Heart right ventricle (tissue), 16 donors: Measurements from ENCODE around the gene MYRF. TPM values are rescaled to one million over a fixed set of nuclear protein-coding genes. Genes with fewer than 3 reads are reported as not detected.

Experiments used
- ATAC-seq, 8 donors: fragments of 200-7000 bp; cut with Tn5 transposase; one replicate each; pipeline ENCODE4 v1.9.1; 2020; ENCODE audit warnings: mild to moderate bottlenecking in 8 of 8, moderate library complexity in 8 of 8, moderate number of reproducible peaks in 1 of 8
- DNase-seq, 2 donors: peaks; one replicate each; pipeline ENCODE4 v3.0.0-alpha.2; 2020
- H3K27ac ChIP-seq, 10 donors: fragments of 200-600 bp; sonication (generic) in 2 of 10; one replicate each; pipeline versions ENCODE4 v1.5.0 to v1.8.0; 2020 to 2022; ENCODE audit warnings: mild to moderate bottlenecking in 3 of 10
- H3K27me3 ChIP-seq, 7 donors: fragments of 200-600 bp; one replicate each; pipeline ENCODE4 v1.8.0; 2021 to 2022; ENCODE audit warnings: mild to moderate bottlenecking in 2 of 7
- H3K36me3 ChIP-seq, 9 donors: fragments of 200-600 bp; sonication (generic) in 1 of 9; one replicate each; pipeline versions ENCODE4 v1.5.0 to v1.8.0; 2020 to 2022; ENCODE audit warnings: mild to moderate bottlenecking in 2 of 9
- H3K4me1 ChIP-seq, 9 donors: fragments of 200-600 bp; sonication (generic) in 1 of 9; one replicate each; pipeline versions ENCODE4 v1.5.0 to v1.8.0; 2020 to 2022; ENCODE audit warnings: mild to moderate bottlenecking in 4 of 9
- H3K4me3 ChIP-seq, 10 donors: fragments of 200-600 bp; sonication (generic) in 2 of 10; one replicate each; pipeline versions ENCODE4 v1.5.0 to v1.8.0; 2020 to 2022; ENCODE audit warnings: mild to moderate bottlenecking in 7 of 10, moderate library complexity in 2 of 10
- H3K9me3 ChIP-seq, 11 donors: fragments of 200-600 bp in 10 of 11; sonication (generic) in 2 of 11; one replicate each; pipeline versions ENCODE4 v1.5.0 to v1.8.0; 2013 to 2022; ENCODE audit warnings: mild to moderate bottlenecking in 2 of 11, control low read depth in 1 of 11, moderate library complexity in 1 of 11
- WGBS, 2 donors: extraction: QIAGEN DNeasy Blood & Tissue Kit; methylation state at CpG; one replicate each; pipeline ENCODE4 v1.1.7; 2013; ENCODE audit warnings: inconsistent platforms in 1 of 2; 5-methylcytosine and 5-hydroxymethylcytosine counted together
- intact Hi-C, 10 donors: fragments of 100-400 bp; cut with DNase I; formaldehyde crosslinking; loops; one replicate each; pipeline versions ENCODE4 v1.11.1 to v1.14.2; 2022
- polyA plus RNA-seq, 2 donors: library from polyadenylated mRNA; stranded (reverse); fragments of 200-250 nt; gene quantifications; one replicate each; pipeline ENCODE4 v1.2.3, GENCODE V29; 2013
- total RNA-seq, 10 donors: library from RNA; stranded (reverse); fragmentation: NEBNext Ultra II Directional in 3 of 10; extraction: Animal tissue kit (Norgen Biotek cat#: 25700) in 3 of 10; gene quantifications; one replicate each; pipeline versions ENCODE4 v1.2.1 to v1.2.4, GENCODE V29; 2021 to 2023
- TF ChIP-seq, protein P1 (sequence below), 9 donors: fragments of 200-600 bp; sonication (generic) in 2 of 9; IDR thresholded peaks; one replicate each; pipeline versions ENCODE4 v1.5.0 to v1.8.0; 2021 to 2022; ENCODE audit warnings: antibody characterized with exemption in 9 of 9, mild to moderate bottlenecking in 5 of 9, moderate library complexity in 1 of 9
- donor health status: Arrhythmogenic right ventricular cardiomyopathy.
- donor health status: ischemic (EF 13 %, LVEDD 7.1; RV severe dilation, severe dysfunction).
- donor health status: healthy with polysubstance abuse.
- donor health status: DM: no; HTN: yes; CAD: no.
- donor health status: DM: no; HTN: no; CAD: no.
- donor health status: ischemic (EF 25% LVEDD 6.9; RV normal size, moderate dysfunction).
- donor health status: ischemic (EF 25% LVEDD 5.7; RV mildly dilated, moderate dysfunction).
- donor health status: healthy.
- donor health status: DM: yes; HTN: yes; CAD: no.
- donor health status: Ischemic cardiomyopathy.
- donor health status: ischemic (EF 35%, LVEDD 5.7; RV mildly dilated, moderate dysfunction).
- donor health status: nonischemic (EF 11% LVEDD 7.7; RV severe dilation, severe dysfunction).
- donor health status: DM: yes; HTN: yes; CAD: no.
- donor health status: PGD.
- donor health status: ischemic (EF 29% LVEDD 5.4; RV normal size, mild dysfunction).
- donor health status: nonischemic (EF 23%, LVEDD 6.1; RV moderate dilation, normal function).

MYRF gene
- total and polyA plus RNA-seq, 12 donors = 0.13 to 1.2 (median 0.26) TPM

DNA sequence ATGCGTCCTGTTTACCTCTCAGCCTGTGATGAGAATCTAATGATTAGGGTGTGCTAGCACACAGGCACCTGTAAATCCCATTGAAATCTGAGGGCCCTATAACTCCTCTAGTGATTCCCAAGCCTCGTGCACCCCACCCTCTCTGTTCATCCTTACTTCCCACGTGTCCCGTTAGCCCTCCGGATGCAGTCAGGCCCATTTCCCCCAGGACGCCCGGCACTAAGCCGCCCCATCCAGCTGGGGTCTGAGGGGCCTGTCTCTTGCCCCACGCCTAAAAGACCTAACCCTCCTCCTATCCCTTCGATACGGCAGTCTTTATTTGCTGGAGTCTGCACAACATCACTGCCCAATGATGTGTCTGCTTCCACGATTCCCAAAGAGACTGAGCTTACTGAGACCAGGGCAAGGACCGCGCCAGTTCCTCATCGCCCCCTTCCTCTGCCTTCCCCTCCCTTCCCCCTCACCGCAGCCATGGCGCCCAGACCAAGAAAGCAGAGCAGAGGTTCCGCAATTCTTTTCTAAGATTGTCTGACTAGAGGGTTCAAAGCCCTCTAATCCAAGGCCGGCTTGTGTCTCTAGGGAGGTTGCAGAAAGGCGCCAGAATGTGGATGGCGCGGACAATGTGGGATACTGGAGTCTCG is 74.6 kb downstream of the MYRF start:
- H3K27ac ChIP-seq = peak overlapping the region; percentile 40 to 95 (median 86)
- H3K36me3 ChIP-seq = peaks cover 0 to 4% (median 0%) of the 10 kb centered on the region in 9 donors
- ATAC-seq = peak in 5 of 8 donors; percentile 1 to 8 (median 4)
- no peak for DNase-seq
- H3K27me3 ChIP-seq = peaks cover 0 to 11% (median 0%) of the 10 kb centered on the region in 7 donors
- intact Hi-C loops = loop anchor here in 2 of 10 donors (2.0 to 5.0 kb wide), 2 partner anchors 35 to 64 kb away; partner anchors contain the start of gene FADS3 (in 1 of the 2)
- TF ChIP-seq, protein P1, sequence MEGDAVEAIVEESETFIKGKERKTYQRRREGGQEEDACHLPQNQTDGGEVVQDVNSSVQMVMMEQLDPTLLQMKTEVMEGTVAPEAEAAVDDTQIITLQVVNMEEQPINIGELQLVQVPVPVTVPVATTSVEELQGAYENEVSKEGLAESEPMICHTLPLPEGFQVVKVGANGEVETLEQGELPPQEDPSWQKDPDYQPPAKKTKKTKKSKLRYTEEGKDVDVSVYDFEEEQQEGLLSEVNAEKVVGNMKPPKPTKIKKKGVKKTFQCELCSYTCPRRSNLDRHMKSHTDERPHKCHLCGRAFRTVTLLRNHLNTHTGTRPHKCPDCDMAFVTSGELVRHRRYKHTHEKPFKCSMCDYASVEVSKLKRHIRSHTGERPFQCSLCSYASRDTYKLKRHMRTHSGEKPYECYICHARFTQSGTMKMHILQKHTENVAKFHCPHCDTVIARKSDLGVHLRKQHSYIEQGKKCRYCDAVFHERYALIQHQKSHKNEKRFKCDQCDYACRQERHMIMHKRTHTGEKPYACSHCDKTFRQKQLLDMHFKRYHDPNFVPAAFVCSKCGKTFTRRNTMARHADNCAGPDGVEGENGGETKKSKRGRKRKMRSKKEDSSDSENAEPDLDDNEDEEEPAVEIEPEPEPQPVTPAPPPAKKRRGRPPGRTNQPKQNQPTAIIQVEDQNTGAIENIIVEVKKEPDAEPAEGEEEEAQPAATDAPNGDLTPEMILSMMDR (IDR thresholded peaks at IDR 0.05) = no peak
- H3K9me3 ChIP-seq = no peaks in the 10 kb centered on the region
- peaks cover 9 to 53% (median 36%) of the 10 kb centered on the region in 9 donors for H3K4me1 ChIP-seq
- 21% methylated on average over 23 of the region's 23 CpGs for WGBS, 2 donors
- H3K4me3 ChIP-seq = peak overlapping the region; percentile 44 to 86 (median 73)

- TF ChIP-seq, protein P1 (IDR thresholded peaks at IDR 0.05) = peak in 1 of 9 donors; percentile 30
- whole genome bisulfite sequencing, 2 donors = 0 to 1% methylated on average over 83 of the region's 83 CpGs
- Histone ChIP-seq H3K4me3 (peak within 1 kb of the TSS; percentile 44 to 86 (median 73)), H3K4me1 (peaks cover 12 to 57% (median 43%) of the 10 kb centered on the region in 9 donors), H3K9me3 (no peaks in the 10 kb centered on the region), H3K27me3 (peaks cover 0 to 11% (median 0%) of the 10 kb centered on the region in 7 donors), H3K36me3 (peaks cover 0 to 4% (median 0%) of the 10 kb centered on the region in 9 donors), H3K27ac (peak within 1 kb of the TSS; percentile 40 to 95 (median 86))
- intact Hi-C loops = loop anchor here in 2 of 10 donors (2.0 to 5.0 kb wide), 2 partner anchors 35 to 63 kb away; partner anchors contain the start of gene FADS3 (in 1 of the 2)
- DNase-seq (peak; percentile 93 to 94), ATAC-seq (peak; percentile 84 to 92 (median 88))
Observed at GRCh38 chr11:61827571-61828378, 75.3 kb downstream of the MYRF start, which contains the start of gene FADS2. FADS2 (plus strand) TSS chr11:61828300; CDS start chr11:61828391, 91 bp downstream.

GRCh38 chr11:61828379-61828628 is 75.9 kb downstream of the MYRF start:
- peaks cover 12 to 60% (median 48%) of the 10 kb centered on the region in 9 donors for H3K4me1 ChIP-seq
- ATAC-seq (no peak), DNase-seq (no peak)
- TF ChIP-seq, protein P1 (IDR thresholded peaks at IDR 0.05) = no peak
- H3K27me3 ChIP-seq = peaks cover 0 to 11% (median 0%) of the 10 kb centered on the region in 7 donors
- intact Hi-C loops = loop anchor here in 1 of 10 donors (5.0 kb wide), 1 partner anchor 34 kb away; no protein-coding TSS in a partner anchor
- H3K4me3 ChIP-seq = peak overlapping the region; percentile 44 to 86 (median 73)
- peak overlapping the region in 9 of 10 donors; percentile 77 to 95 (median 87) for H3K27ac ChIP-seq
- peaks cover 0 to 3% (median 0%) of the 10 kb centered on the region in 9 donors for H3K36me3 ChIP-seq
- 1% methylated on average over 16 of the region's 16 CpGs for WGBS, 2 donors
- H3K9me3 ChIP-seq = no peaks in the 10 kb centered on the region
